Cardiac muscle cell (in vitro differentiated cells and primary cell): ENCODE results near the gene DENND4C. TPM values are rescaled to one million over a fixed set of nuclear protein-coding genes. Genes with fewer than 3 reads are reported as not detected.
"Not testable (repeated sequence)": the region's sequence is repeated elsewhere in the genome, so short reads cannot be mapped to it uniquely, and the experiment has no call there.

Experiments
- DNase-seq, 2 donors: peaks; one replicate each; pipeline versions ENCODE4 v3.0.0 to v3.0.0-alpha.2; 2010 to 2017; ENCODE audit warnings: low read depth in 1 of 2, low spot score in 1 of 2
- H3K27ac ChIP-seq: fragments of 200-600 bp; sonication (generic); 2 replicates; pipeline ENCODE4 v1.5.1; 2016
- H3K27me3 ChIP-seq: fragments of 200-600 bp; sonication (generic); 2 replicates; pipeline ENCODE4 v1.6.0; 2016; ENCODE audit warnings: control low read depth
- H3K36me3 ChIP-seq: fragments of 200-600 bp; sonication (generic); 2 replicates; pipeline ENCODE4 v1.5.1; 2016; ENCODE audit warnings: control low read depth
- H3K4me1 ChIP-seq: fragments of 200-600 bp; sonication (generic); 2 replicates; pipeline ENCODE4 v1.8.1; 2017; ENCODE audit warnings: low read depth, mild to moderate bottlenecking, mixed run types
- H3K4me3 ChIP-seq: fragments of 200-600 bp; sonication (generic); 2 replicates; pipeline ENCODE4 v1.5.1; 2016; ENCODE audit warnings: mild to moderate bottlenecking
- H3K9me3 ChIP-seq: fragments of 200-600 bp; sonication (generic); 2 replicates; pipeline ENCODE4 v1.5.1; 2017; ENCODE audit warnings: low read depth, mild to moderate bottlenecking, control low read depth
- CTCF ChIP-seq: IDR thresholded peaks from 2 replicates; pipeline ENCODE4 v1.5.1; 2012; ENCODE audit warnings: low read depth, mild to moderate bottlenecking, low read length
- polyA plus RNA-seq: library from polyadenylated mRNA; unstranded; fragments of >200 nt; fragmentation: Nextera tagmentation; extraction: Ambion mirVana; gene quantifications from 2 replicates; pipeline ENCODE4 v1.2.1, GENCODE V29; 2016
- total RNA-seq: library from RNA; depleted of rRNA; stranded (reverse); fragments of >200 nt; gene quantifications from 2 replicates; pipeline ENCODE4 v1.2.3, GENCODE V29; 2016

The DENND4C gene
- total and polyA plus RNA-seq, 2 experiments from 2014 or later, result 19.3 to 51.0 TPM

GRCh38 chr9:19239955-19240354 is 9.5 kb downstream of the DENND4C start:
- H3K4me1 ChIP-seq, result no peaks in the 10 kb centered on the region
- H3K27me3 ChIP-seq, result no peaks in the 10 kb centered on the region
- no peaks in the 10 kb centered on the region for H3K9me3 ChIP-seq
- TF ChIP-seq CTCF, result no peak
- H3K36me3 ChIP-seq, result no peaks in the 10 kb centered on the region
- H3K4me3 ChIP-seq, result no peak overlapping the region
- peak in 1 of 2 donors; percentile 54 for DNase-seq
- H3K27ac ChIP-seq, result no peak overlapping the region

GRCh38 chr9:19241728-19242127 is 11.2 kb downstream of the DENND4C start:
- DNase-seq, result no peak
- Histone ChIP-seq H3K4me3 (no peak overlapping the region), H3K9me3 (no peaks in the 10 kb centered on the region), H3K27me3 (no peaks in the 10 kb centered on the region), H3K36me3 (no peaks in the 10 kb centered on the region), H3K4me1 (peaks cover 4% of the 10 kb centered on the region), H3K27ac (no peak overlapping the region)
- no peak for TF ChIP-seq CTCF

GRCh38 chr9:19243366-19244033 is 13.0 kb downstream of the DENND4C start:
- Histone ChIP-seq H3K36me3 (no peaks in the 10 kb centered on the region), H3K4me3 (no peak overlapping the region), H3K27ac (no peak overlapping the region), H3K27me3 (no peaks in the 10 kb centered on the region), H3K9me3 (no peaks in the 10 kb centered on the region), H3K4me1 (peaks cover 8% of the 10 kb centered on the region)
- TF ChIP-seq CTCF, result no peak
- DNase-seq, result no peak

GRCh38 chr9:19246891-19247290 is 16.4 kb downstream of the DENND4C start:
- no peaks in the 10 kb centered on the region for H3K36me3 ChIP-seq
- no peaks in the 10 kb centered on the region for H3K9me3 ChIP-seq
- no peak for TF ChIP-seq CTCF
- H3K27ac ChIP-seq, result peak overlapping the region; percentile 42
- H3K4me3 ChIP-seq, result no peak overlapping the region
- H3K27me3 ChIP-seq, result no peaks in the 10 kb centered on the region
- DNase-seq, result no peak
- H3K4me1 ChIP-seq, result peaks cover 8% of the 10 kb centered on the region

- no peaks in the 10 kb centered on the region for H3K27me3 ChIP-seq
- no peaks in the 10 kb centered on the region for H3K36me3 ChIP-seq
- peaks cover 8% of the 10 kb centered on the region for H3K4me1 ChIP-seq
- H3K9me3 ChIP-seq, result no peaks in the 10 kb centered on the region
- peak overlapping the region; percentile 42 for H3K27ac ChIP-seq
- DNase-seq, result no peak
- H3K4me3 ChIP-seq, result no peak overlapping the region
- TF ChIP-seq CTCF, result no peak
These were observed 16.9 kb downstream of the DENND4C start for GRCh38 chr9:19247420-19247819.

- not testable (repeated sequence) for H3K4me3 ChIP-seq, DNase-seq, H3K27me3 ChIP-seq, H3K36me3 ChIP-seq, H3K9me3 ChIP-seq
- Histone ChIP-seq H3K4me1 (peaks cover 13% of the 10 kb centered on the region), H3K27ac (peak overlapping the region; percentile 17)
These were observed 19.9 kb downstream of the DENND4C start for GRCh38 chr9:19250346-19250745.

GRCh38 chr9:19251203-19251602 is 20.7 kb downstream of the DENND4C start:
- not testable (repeated sequence) for H3K27me3 ChIP-seq, H3K4me3 ChIP-seq, H3K9me3 ChIP-seq, DNase-seq, H3K36me3 ChIP-seq, H3K27ac ChIP-seq
- peaks cover 13% of the 10 kb centered on the region for H3K4me1 ChIP-seq

- peaks cover 10% of the 10 kb centered on the region for H3K4me1 ChIP-seq
- H3K27me3 ChIP-seq, H3K4me3 ChIP-seq, H3K9me3 ChIP-seq, H3K36me3 ChIP-seq, DNase-seq: not testable (repeated sequence)
- peak overlapping the region; percentile 57 for H3K27ac ChIP-seq
These were observed 21.1 kb downstream of the DENND4C start for GRCh38 chr9:19251622-19252021.
